Amniotic stem cell (primary cell): ENCODE measurements around the gene PHLDA2.

Experiments used
- DNase-seq: peaks from one replicate; lab custom pipeline; 2025; lab: John Stamatoyannopoulos, UW

The PHLDA2 gene

GRCh38 chr11:2897048-2897447 lies 32.2 kb downstream of the PHLDA2 start:
- DNase-seq, result no peak

GRCh38 chr11:2896047-2896446 lies 33.2 kb downstream of the PHLDA2 start:
- no peak for DNase-seq

- no peak for DNase-seq
These were observed 35.3 kb downstream of the PHLDA2 start for GRCh38 chr11:2893935-2894334.

DNA sequence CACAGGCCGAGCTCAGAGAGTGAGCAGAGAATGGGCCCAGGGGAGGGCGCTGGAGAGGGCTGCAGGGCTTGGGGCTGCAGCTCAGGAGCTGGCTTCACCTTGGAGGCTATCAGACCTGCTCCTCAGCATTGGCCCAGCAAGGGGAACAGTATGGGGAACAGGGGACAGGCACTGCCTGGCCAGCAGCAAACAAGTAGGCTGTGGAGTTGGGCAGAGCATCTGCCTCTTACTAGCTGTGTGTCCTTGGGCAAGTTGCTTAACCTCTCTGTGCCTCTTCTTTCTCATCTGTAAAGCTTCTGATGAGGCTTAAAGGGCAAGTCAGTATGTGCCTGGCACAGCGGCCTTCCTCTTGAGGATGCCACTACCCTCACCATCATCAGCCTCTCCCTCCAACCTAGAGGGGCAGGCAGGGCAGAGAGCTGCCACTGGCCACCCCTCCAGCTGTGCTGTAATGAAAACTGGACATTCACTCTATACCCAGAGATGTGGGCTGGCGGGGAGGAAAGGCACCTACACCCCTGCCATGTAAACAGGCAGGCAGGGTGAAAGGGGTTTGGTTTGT lies 36.2 kb downstream of the PHLDA2 start:
- DNase-seq, result no peak

GRCh38 chr11:2892215-2892966 lies 36.8 kb downstream of the PHLDA2 start:
- no peak for DNase-seq

DNA sequence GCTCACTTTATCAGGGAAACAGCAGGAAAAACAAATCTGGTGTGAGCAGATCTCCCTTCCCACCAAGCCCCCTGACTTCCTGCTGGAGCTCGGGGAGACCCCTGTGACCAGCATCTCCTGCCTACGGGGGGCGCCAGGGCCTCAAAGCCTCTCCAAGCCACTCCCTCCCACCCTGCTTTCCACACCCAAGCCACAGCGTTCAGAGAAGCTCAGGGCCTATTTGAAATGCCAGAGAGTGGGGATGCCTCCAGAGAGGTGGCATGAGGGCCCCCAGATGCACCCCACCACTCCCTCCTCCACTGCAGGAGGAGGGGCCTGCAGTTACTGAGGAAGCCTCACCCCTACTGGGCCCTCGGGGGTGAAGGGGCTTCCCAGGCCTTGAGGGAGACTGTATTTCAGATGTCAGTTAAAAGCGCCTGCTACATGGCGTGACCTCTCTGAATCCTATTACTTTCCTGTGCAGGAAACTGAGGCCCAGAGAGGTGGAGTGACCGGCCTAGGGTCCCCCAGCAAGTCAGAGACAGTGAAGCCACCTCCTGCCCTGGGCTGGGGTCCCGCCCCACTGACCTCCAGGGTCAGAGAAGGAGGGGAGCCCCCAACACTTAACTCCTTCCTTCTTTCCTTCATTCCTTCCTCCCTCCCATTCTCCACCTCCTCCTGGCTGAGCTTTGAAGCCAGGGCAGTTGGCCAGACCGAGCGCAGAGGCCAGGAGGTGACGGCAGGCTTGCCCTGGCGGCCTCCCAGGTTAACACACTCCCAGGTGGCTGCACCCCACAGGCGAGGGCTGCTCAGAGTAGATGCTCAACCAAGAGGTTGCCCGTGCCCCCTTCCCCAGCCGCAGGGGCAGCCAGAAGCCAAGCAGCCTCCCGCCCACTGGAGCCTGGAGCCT lies 37.6 kb downstream of the PHLDA2 start:
- DNase-seq, result no peak

- no peak for DNase-seq
These were observed 38.5 kb downstream of the PHLDA2 start for GRCh38 chr11:2890466-2891294.

DNA sequence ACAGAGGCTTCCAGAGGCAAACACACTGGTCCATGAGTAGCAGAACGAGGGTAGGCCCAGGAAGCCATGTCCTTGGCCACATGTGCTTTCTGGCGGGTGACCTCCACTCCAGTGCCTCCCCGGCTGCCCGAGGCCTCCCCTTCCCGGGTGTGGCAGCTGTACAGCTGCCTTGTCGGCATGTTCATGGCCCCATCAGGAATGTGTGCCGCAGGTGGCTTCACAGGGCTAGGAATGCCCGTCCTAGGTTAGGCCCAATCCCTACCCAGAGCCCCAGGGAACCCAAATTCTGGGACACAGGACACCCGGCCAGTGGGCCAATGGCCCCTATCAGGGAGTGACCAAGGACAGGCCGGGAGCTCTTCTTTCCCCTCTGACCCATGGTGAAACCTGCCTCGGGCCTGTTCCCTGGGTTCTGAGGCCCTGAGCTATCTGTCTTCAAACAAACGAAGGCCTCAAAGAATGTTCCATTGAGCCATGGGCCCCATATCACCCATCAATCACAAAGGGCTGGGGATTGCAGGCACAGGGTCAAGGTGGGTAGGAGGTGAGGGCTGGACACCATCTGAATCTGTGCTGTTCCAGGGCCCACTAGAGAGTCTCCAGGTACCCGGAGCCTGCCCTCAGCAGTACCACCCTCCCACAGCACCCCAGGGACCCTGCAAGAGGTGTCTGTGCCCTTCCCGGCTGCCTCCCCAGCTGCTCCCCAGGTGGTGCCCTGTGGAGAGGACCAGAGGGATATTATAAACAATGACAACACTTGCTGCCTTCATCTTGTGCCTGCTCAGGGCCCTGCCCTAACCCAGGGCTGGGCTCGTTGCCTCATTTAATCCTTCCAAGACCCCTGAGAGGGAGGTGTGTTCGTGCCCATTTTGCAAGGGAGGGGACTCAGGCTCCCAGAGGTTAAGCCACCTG lies 39.6 kb downstream of the PHLDA2 start:
- DNase-seq, result no peak

- peak; percentile 56 for DNase-seq
These were observed 40.8 kb downstream of the PHLDA2 start for GRCh38 chr11:2888266-2888968.

- DNase-seq, result no peak
These were observed 41.6 kb downstream of the PHLDA2 start for GRCh38 chr11:2887515-2888195.

- DNase-seq, result no peak
These were observed 42.3 kb downstream of the PHLDA2 start for GRCh38 chr11:2886936-2887335.

DNA sequence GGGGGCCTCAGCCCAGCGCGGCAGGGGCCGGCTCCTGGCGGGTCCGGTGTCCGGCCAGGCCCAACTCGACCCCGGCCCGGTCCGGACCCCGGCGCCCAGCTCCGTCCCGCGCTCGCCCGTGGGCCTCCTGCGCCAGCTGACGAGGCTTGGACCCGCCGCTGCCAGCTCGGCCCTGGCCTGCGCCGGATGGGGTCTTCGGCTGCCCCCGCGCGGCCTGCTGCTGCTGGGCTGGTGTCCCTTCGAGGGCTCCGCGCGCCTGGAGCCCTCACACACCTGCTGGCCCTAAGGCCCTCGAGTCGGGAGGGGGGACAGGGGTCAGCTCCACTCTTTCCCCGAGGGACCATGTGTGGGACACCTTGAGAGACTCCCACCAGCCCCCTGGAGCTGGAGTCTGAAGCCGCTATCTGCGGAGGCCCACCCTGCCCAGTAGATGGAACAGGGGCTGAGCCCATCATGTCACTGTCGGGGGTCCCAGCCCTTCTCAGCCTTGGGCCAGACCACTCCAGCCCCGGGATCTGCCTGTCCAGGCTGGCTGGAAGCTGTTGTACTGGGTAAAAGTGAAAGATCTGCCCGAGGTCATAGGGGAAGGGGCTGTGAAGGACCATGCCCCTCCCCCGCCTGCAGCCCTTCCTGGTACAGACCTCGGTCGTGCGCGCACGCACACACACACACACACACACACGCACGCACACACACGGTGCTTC lies 42.9 kb downstream of the PHLDA2 start:
- no peak for DNase-seq

GRCh38 chr11:2885678-2886081 lies 43.5 kb downstream of the PHLDA2 start, which contains the start of gene CDKN1C:
TSS of gene CDKN1C (minus strand) at chr11:2885775. CDS start at chr11:2885456, 319 bp downstream.
- peak; percentile 59 for DNase-seq

DNA sequence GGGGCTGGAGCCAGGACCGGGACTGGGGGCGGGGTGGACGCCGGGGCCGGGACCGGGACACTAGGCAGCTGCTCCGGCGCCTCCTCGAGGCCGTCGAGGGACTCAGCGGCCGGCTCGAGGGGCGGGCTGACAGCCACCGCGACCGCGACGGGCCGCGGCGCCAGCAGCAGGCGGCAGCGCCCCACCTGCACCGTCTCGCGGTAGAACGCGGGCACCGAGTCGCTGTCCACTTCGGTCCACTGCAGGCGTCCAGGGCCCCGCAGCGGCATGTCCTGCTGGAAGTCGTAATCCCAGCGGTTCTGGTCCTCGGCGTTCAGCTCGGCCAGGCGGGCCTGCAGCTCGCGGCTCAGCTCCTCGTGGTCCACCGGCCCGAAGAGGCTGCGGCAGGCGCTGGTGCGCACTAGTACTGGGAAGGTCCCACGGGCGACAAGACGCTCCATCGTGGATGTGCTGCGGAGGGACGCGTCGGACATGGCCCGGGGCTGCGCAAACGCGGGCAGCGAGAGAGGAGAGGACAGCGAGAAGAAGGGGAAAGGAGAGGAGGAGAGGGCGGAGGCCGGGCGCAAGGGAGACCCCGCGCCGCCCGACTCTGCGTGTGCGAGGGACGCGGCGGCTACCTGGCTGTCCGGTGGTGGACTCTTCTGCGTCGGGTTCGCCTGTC lies 44.1 kb downstream of the PHLDA2 start:
- no peak for DNase-seq

DNA sequence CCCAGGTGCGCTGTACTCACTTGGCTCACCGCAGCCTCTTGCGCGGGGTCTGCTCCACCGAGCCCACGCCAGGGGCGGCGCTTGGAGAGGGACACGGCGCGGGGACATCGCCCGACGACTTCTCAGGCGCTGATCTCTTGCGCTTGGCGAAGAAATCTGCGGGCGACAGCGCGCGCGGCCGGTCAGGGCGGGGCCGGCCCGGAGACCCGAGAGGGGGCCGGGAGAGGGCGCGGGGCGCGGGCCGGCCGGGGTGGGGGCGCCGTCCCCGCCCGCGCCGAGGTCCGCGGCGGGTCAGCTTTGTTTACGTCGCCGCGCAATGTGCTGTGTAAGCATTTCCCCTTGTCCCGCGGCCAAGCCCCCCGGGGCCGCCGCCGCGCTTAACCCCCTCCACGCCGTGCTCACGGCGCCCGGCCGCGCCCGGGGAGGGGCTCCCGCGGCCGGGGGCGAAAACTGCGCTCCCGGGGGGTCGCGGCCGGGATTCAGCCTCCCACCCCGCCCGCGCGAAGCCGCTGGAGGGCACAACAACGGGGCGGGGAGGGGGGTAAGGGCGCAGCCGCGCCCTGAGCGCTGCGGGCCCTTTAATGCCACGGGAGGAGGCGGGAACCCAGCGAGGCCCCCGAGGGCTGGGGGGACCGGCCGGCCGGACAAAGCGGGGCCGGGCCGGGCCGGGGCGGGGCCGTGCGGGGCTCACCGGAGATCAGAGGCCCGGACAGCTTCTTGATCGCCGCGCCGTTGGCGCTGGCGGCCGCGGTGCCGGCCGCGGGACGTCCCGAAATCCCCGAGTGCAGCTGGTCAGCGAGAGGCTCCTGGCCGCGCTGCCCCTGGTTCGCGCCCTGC lies 45.0 kb downstream of the PHLDA2 start:
- no peak for DNase-seq

DNA sequence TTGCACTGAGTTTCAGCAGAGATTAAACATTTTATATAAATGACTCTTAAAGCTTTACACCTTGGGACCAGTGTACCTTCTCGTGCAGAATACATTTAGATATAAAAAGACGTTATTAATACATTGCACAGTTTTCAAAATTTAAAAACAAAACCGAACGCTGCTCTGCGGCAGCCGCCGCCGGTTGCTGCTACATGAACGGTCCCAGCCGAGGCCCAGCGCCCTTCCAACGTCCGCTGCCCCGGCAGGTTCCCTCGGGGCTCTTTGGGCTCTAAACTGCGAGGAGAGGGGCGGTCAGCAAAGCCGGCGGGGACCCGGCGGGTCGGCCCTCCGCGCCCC lies 45.6 kb downstream of the PHLDA2 start:
- DNase-seq, result no peak

- DNase-seq, result no peak
These were observed 46.7 kb downstream of the PHLDA2 start for GRCh38 chr11:2882396-2883110.
